Spleen (tissue), 13 donors: Measurements from ENCODE around the gene GCSAML. TPM values are rescaled to one million over a fixed set of nuclear protein-coding genes. Genes with fewer than 3 reads are reported as not detected.
A peak's percentile ranks its signal among the peaks of the same experiment; 100 is the strongest.

Source experiments
- DNase-seq: peaks from one replicate; pipeline ENCODE4 v3.0.0-alpha.2; 2020
- H3K27ac ChIP-seq, 8 donors: fragments of 200-600 bp; sonication (generic) in 7 of 8; 1 replicate in 4 of 8; 2 replicates in 4 of 8; pipeline versions ENCODE4 v1.5.0 to v1.8.0; 2016 to 2021; ENCODE audit warnings: inconsistent platforms in 4 of 8, mild to moderate bottlenecking in 4 of 8, moderate library complexity in 1 of 8
- H3K27me3 ChIP-seq, 7 donors: fragments of 200-600 bp; sonication (generic) in 6 of 7; replicated peaks in 1 of 7; 1 replicate in 4 of 7; 2 replicates in 3 of 7; pipeline versions ENCODE4 v1.5.0 to v1.8.0; 2016 to 2021; ENCODE audit warnings: inconsistent platforms in 3 of 7, mild to moderate bottlenecking in 1 of 7
- H3K36me3 ChIP-seq, 6 donors: fragments of 200-600 bp; sonication (generic) in 5 of 6; 1 replicate in 4 of 6; 2 replicates in 2 of 6; pipeline versions ENCODE4 v1.5.0 to v1.8.0; 2016 to 2021; ENCODE audit warnings: inconsistent platforms in 2 of 6
- H3K4me1 ChIP-seq, 6 donors: fragments of 200-600 bp; sonication (generic) in 5 of 6; 1 replicate in 3 of 6; 2 replicates in 3 of 6; pipeline versions ENCODE4 v1.5.0 to v1.8.0; 2016 to 2021; ENCODE audit warnings: inconsistent platforms in 3 of 6
- H3K4me3 ChIP-seq, 8 donors: fragments of 200-600 bp; sonication (generic) in 7 of 8; 1 replicate in 4 of 8; 2 replicates in 4 of 8; pipeline versions ENCODE4 v1.5.0 to v1.8.0; 2016 to 2021; ENCODE audit warnings: inconsistent platforms in 4 of 8, mild to moderate bottlenecking in 4 of 8, moderate library complexity in 2 of 8
- H3K9me3 ChIP-seq, 8 donors: fragments of 200-600 bp; sonication (generic) in 7 of 8; 1 replicate in 4 of 8; 2 replicates in 4 of 8; pipeline versions ENCODE4 v1.5.0 to v1.8.0; 2016 to 2021; ENCODE audit warnings: inconsistent platforms in 4 of 8
- CTCF ChIP-seq, 11 experiments: fragments of 200-600 bp in 7 of 11; fragments of 450-650 bp in 4 of 11; sonication (generic) in 4 of 11; IDR thresholded peaks in 8 of 11; conservative IDR thresholded peaks in 3 of 11; 1 replicate in 7 of 11; 2 replicates in 4 of 11; pipeline versions ENCODE4 v1.4.0 to v1.8.0; 2016 to 2021; ENCODE audit warnings: antibody characterized with exemption in 11 of 11, inconsistent platforms in 4 of 11, mild to moderate bottlenecking in 1 of 11
- POLR2A ChIP-seq, 3 donors: fragments of 450-650 bp; IDR thresholded peaks; one replicate each; pipeline ENCODE4 v1.5.1; 2017; ENCODE audit warnings: antibody characterized with exemption in 3 of 3, mild to moderate bottlenecking in 1 of 3
- POLR2AphosphoS5 ChIP-seq, 3 donors: sonication (generic); formaldehyde crosslinking; IDR thresholded peaks; one replicate each; pipeline ENCODE4 v1.5.1; 2017; ENCODE audit warnings: antibody characterized with exemption in 3 of 3
- WGBS, 5 donors: extraction: QIAGEN DNeasy Blood & Tissue Kit in 3 of 5; methylation state at CpG; one replicate each; pipeline versions ENCODE4 v1.1.5 to v1.1.7; 2013 to 2018; 5-methylcytosine and 5-hydroxymethylcytosine counted together
- intact Hi-C: fragments of 100-400 bp; cut with DNase I; formaldehyde crosslinking; loops from one replicate; pipeline ENCODE4 v1.15.0; 2023; ENCODE audit warnings: low total_unique reads
- long read RNA-seq, 2 donors: transcript quantifications; one replicate each; lab custom pipeline, GENCODE V29; 2026
- polyA plus RNA-seq, 3 donors: library from polyadenylated mRNA; stranded (reverse); fragments of 200-250 nt; gene quantifications; one replicate each; pipeline ENCODE4 v1.2.1, GENCODE V29; 2013
- total RNA-seq, 7 donors: library from RNA; depleted of rRNA in 3 of 7; stranded (reverse); fragments of >200 nt in 3 of 7; fragmentation: NEBNext Ultra II Directional in 4 of 7; extraction: Animal tissue kit (Norgen Biotek cat#: 25700) in 4 of 7; gene quantifications; one replicate each; pipeline versions ENCODE4 v1.1.0 to v1.2.1, GENCODE V29; 2016 to 2021
- donor health status: healthy with polysubstance abuse.
- donor health status: DM: no; HTN: no; CAD: no; lungs with moderate emphysema.
- donor health status: DM: no; HTN: no; CAD: no.
- donor health status: Bipolar disorder and iron deficiency.
- donor health status: healthy.
- donor health status: DM: no; HTN: no; CAD: no.
- donor health status: DM: yes; HTN: yes; CAD: no.

The GCSAML gene
- total RNA-seq = under 1 TPM in 6 of 7 donors, not detected in 1; 0.09 to 0.74 (median 0.53) TPM
- polyA plus RNA-seq = under 1 TPM in 2 of 3 donors, not detected in 1; 0.03 to 0.05 TPM
- long read RNA-seq, donor 1 = 0 reads
- long read RNA-seq, donor 2 = 0 reads

GRCh38 chr1:247548769-247549182 is at the start of gene GCSAML:
TSS of gene GCSAML (plus strand) at chr1:247549134. CDS start at chr1:247549192, 58 bp downstream.
- intact Hi-C loops = no loop called here
- DNase-seq = no peak

GRCh38 chr1:247500865-247501264 is 48.1 kb upstream of the GCSAML start:
- no peak for TF ChIP-seq CTCF (IDR thresholded peaks at IDR 0.05 in 8 of 11, conservative IDR thresholded peaks at IDR 0.05 in 3 of 11)
- no peak for TF ChIP-seq POLR2A (IDR thresholded peaks at IDR 0.05)
- no peak for TF ChIP-seq POLR2AphosphoS5 (IDR thresholded peaks at IDR 0.05)
- Histone ChIP-seq H3K27ac (peak overlapping the region in 4 of 8 donors; percentile 72 to 76 (median 75)), H3K4me3 (no peak overlapping the region), H3K4me1 (no peaks in the 10 kb centered on the region), H3K36me3 (no peaks in the 10 kb centered on the region), H3K9me3 (no peaks in the 10 kb centered on the region), H3K27me3 (no peaks in the 10 kb centered on the region)
- 25 to 89% (median 57%) methylated on average over 3 of the region's 3 CpGs for WGBS, 5 donors
- intact Hi-C loops = no loop called here
- no peak for DNase-seq

More at GRCh38 chr1:247548769-247549182, at the start of gene GCSAML:
- Histone ChIP-seq H3K36me3 (no peaks in the 10 kb centered on the region), H3K27ac (no peak within 1 kb of the TSS), H3K4me3 (no peak within 1 kb of the TSS), H3K4me1 (peaks cover 0 to 9% (median 0%) of the 10 kb centered on the region in 6 donors), H3K27me3 (peaks cover 0 to 19% (median 0%) of the 10 kb centered on the region in 7 donors), H3K9me3 (no peaks in the 10 kb centered on the region)
- 22 to 53% (median 32%) methylated on average over 13 of the region's 13 CpGs for WGBS, 5 donors
- TF ChIP-seq POLR2AphosphoS5 (IDR thresholded peaks at IDR 0.05) (no peak), CTCF (IDR thresholded peaks at IDR 0.05 in 8 of 11, conservative IDR thresholded peaks at IDR 0.05 in 3 of 11) (no peak), POLR2A (IDR thresholded peaks at IDR 0.05) (no peak)

GRCh38 chr1:247506831-247507230 is 42.1 kb upstream of the GCSAML start:
- no peaks in the 10 kb centered on the region for H3K27me3 ChIP-seq
- TF ChIP-seq POLR2A (IDR thresholded peaks at IDR 0.05) (no peak), CTCF (IDR thresholded peaks at IDR 0.05 in 8 of 11, conservative IDR thresholded peaks at IDR 0.05 in 3 of 11) (no peak), POLR2AphosphoS5 (IDR thresholded peaks at IDR 0.05) (no peak)
- H3K27ac ChIP-seq = no peak overlapping the region
- intact Hi-C loops = no loop called here
- no peaks in the 10 kb centered on the region for H3K4me1 ChIP-seq
- 34 to 49% (median 42%) methylated on average over 3 of the region's 3 CpGs for WGBS, 5 donors
- DNase-seq = no peak
- no peaks in the 10 kb centered on the region for H3K36me3 ChIP-seq
- H3K4me3 ChIP-seq = no peak overlapping the region
- H3K9me3 ChIP-seq = no peaks in the 10 kb centered on the region

GRCh38 chr1:247517795-247518612 is 30.9 kb upstream of the GCSAML start:
- peaks cover 0 to 11% (median 0%) of the 10 kb centered on the region in 8 donors for H3K9me3 ChIP-seq
- H3K27ac ChIP-seq = peak overlapping the region in 1 of 8 donors; percentile 28
- intact Hi-C loops = no loop called here
- no peaks in the 10 kb centered on the region for H3K36me3 ChIP-seq
- no peak for DNase-seq
- peak overlapping the region in 5 of 8 donors; percentile 4 to 53 (median 11) for H3K4me3 ChIP-seq
- peaks cover 0 to 16% (median 0%) of the 10 kb centered on the region in 7 donors for H3K27me3 ChIP-seq
- TF ChIP-seq POLR2AphosphoS5 (IDR thresholded peaks at IDR 0.05) (no peak), POLR2A (IDR thresholded peaks at IDR 0.05) (no peak), CTCF (IDR thresholded peaks at IDR 0.05 in 8 of 11, conservative IDR thresholded peaks at IDR 0.05 in 3 of 11) (no peak)
- WGBS, 5 donors = 55 to 87% (median 65%) methylated on average over 58 to 72 of the region's 72 CpGs
- no peaks in the 10 kb centered on the region for H3K4me1 ChIP-seq
